ENCODE measurements around the gene DYNLT4. TPM values are rescaled to one million over a fixed set of nuclear protein-coding genes. Genes with fewer than 3 reads are reported as not detected.
"Not testable (repeated sequence)": the region's sequence is repeated elsewhere in the genome, so short reads cannot be mapped to it uniquely, and the experiment has no call there.

DYNLT4 gene
- total RNA-seq, 1 experiment from 2014 or later, result not detected

DNA sequence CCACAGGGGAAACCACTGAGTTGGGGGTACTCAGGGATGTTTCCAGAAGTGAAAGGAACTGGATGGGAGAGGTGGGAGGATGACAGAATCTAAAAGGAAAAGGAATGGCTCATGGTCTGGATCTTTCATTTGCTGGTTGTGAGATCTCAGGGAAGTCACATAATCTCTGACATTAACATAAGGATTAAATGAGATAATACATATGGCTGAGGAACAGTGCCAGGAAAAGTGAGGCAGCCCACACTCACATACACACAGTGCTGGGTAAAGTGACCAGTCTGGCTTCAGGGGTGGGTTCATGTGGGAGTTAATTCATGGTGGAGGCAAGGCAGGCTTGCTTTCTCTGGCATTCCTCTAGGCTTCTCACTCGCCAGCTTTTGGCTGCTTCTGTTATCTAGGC lies 39.8 kb upstream of the DYNLT4 start:
- H3K36me3 ChIP-seq (ENCODE audit: insufficient read depth, low read length), result no peaks in the 10 kb centered on the region
- no peak overlapping the region for H3K4me3 ChIP-seq (ENCODE audit: low read length)
- no peaks in the 10 kb centered on the region for H3K27me3 ChIP-seq (ENCODE audit: low read length)
- no peaks in the 10 kb centered on the region for H3K79me2 ChIP-seq (ENCODE audit: low read length)
- H3K27ac ChIP-seq (ENCODE audit: low read length), result no peak overlapping the region
- no peak overlapping the region for H2AFZ ChIP-seq (ENCODE audit: low read length)
- H3K9me2 ChIP-seq (replicated peaks; ENCODE audit: insufficient read depth, low read length), result no peaks in the 10 kb centered on the region
- H4K20me1 ChIP-seq (ENCODE audit: insufficient read depth, low read depth, low read length), result no peaks in the 10 kb centered on the region
- no peak overlapping the region for H3K9ac ChIP-seq (ENCODE audit: low read length)
- no peak for DNase-seq
- no peaks in the 10 kb centered on the region for H3K9me3 ChIP-seq (ENCODE audit: low read length)
- no peaks in the 10 kb centered on the region for H3K4me1 ChIP-seq (ENCODE audit: low read length)
- no peak overlapping the region for H3K4me2 ChIP-seq (ENCODE audit: low read depth, low read length, poor library complexity, severe bottlenecking)

DNA sequence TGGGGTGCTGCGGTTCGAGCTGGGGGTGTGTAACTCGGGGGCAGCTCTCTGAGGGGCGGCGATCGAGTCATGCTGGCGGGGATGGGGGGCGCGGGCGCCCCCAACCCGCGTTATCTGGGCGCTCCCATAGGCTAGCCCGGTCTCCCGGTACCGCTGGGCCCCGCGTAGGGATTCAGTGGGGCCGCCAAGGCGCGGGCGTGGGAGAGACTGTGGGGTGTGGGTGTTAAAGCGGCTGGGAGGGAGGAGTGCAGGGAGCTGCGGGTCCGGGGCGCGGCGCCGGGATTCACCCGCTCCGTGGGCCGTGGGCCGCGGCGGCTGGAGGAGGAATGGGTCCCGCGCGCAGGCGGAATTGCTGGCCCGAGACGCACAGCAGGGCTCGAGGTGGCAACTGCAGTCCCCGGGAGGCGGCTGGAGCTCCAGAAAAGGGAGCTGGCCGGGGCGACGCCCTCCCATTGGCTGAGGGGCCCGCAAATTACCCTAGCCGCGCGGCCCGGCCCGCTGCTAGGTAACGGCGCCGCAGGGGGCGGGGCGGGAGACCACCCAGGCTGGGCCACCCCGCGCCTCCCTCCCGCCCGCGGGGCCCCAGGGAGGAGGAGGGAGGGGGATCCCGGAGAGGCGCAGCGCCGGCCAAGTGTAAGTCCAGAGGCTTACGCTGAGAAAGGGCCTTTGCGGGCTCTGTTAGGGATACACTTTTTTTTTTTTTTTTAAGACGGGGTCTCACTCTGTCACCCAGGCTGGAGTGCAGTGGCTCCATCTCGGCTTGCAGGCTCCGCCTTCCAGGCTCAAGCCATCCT lies 35.9 kb upstream of the DYNLT4 start, which contains the start of gene PTCH2:
PTCH2 (minus strand) TSS at position 392 of the 794 bp plus-strand sequence; CDS start at position 71, 321 bp downstream.
- Histone ChIP-seq H2AFZ (ENCODE audit: low read length) (no peak within 1 kb of the TSS), H3K36me3 (ENCODE audit: insufficient read depth, low read length) (no peaks in the 10 kb centered on the region), H3K4me1 (ENCODE audit: low read length) (no peaks in the 10 kb centered on the region), H3K79me2 (ENCODE audit: low read length) (no peaks in the 10 kb centered on the region), H3K27me3 (ENCODE audit: low read length) (no peaks in the 10 kb centered on the region), H3K4me3 (ENCODE audit: low read length) (no peak within 1 kb of the TSS), H3K4me2 (ENCODE audit: low read depth, low read length, poor library complexity, severe bottlenecking) (no peak within 1 kb of the TSS), H3K27ac (ENCODE audit: low read length) (no peak within 1 kb of the TSS), H3K9me3 (ENCODE audit: low read length) (no peaks in the 10 kb centered on the region), H4K20me1 (ENCODE audit: insufficient read depth, low read depth, low read length) (no peaks in the 10 kb centered on the region), H3K9me2 (replicated peaks; ENCODE audit: insufficient read depth, low read length) (no peaks in the 10 kb centered on the region), H3K9ac (ENCODE audit: low read length) (no peak within 1 kb of the TSS)
- DNase-seq, result no peak

DNA sequence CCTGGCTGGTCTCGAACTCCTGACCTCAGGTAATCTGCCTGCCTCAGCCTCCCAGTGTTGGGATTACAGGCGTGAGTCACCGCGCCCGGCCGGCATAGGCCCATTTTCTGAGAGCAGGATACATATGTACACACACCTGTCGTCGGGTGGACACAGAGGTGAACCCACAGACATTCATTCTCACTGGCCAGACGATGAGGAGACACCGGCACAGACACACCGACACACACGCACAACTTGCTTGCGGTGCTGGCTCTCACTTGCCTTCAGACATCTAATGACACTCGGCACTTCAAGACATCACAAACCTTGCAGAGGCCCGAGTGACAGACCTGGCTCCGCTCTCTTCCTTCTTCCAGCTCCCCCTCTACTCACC lies 35.3 kb upstream of the DYNLT4 start:
- Histone ChIP-seq H3K4me2 (ENCODE audit: low read depth, low read length, poor library complexity, severe bottlenecking) (no peak overlapping the region), H3K9me3 (ENCODE audit: low read length) (no peaks in the 10 kb centered on the region), H3K4me1 (ENCODE audit: low read length) (no peaks in the 10 kb centered on the region), H2AFZ (ENCODE audit: low read length) (no peak overlapping the region), H3K79me2 (ENCODE audit: low read length) (no peaks in the 10 kb centered on the region), H3K9ac (ENCODE audit: low read length) (no peak overlapping the region), H3K27ac (ENCODE audit: low read length) (no peak overlapping the region), H3K36me3 (ENCODE audit: insufficient read depth, low read length) (no peaks in the 10 kb centered on the region), H3K9me2 (replicated peaks; ENCODE audit: insufficient read depth, low read length) (no peaks in the 10 kb centered on the region), H3K27me3 (ENCODE audit: low read length) (no peaks in the 10 kb centered on the region), H4K20me1 (ENCODE audit: insufficient read depth, low read depth, low read length) (no peaks in the 10 kb centered on the region), H3K4me3 (ENCODE audit: low read length) (no peak overlapping the region)
- no peak for DNase-seq

DNA sequence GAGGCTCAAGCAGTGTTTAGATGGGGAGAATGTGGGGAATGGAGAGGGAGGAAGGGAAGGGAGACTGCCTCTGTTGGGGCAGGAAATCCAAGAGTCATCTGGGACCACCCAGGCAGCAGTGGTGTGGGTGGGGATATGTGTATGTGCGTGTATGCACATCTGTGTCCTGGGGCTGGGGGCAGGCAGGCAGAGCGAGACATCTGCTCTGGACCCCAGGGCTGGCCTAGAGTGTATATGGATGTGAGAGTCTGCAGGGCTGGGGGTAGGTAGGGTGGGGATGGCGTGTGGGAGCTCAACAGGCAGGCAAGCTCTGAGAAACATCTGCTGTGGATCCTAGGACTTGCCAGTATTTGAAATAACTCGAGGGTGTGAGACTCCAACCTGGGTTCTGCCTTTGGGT lies 32.4 kb upstream of the DYNLT4 start:
- DNase-seq, result no peak
- H3K4me3 ChIP-seq (ENCODE audit: low read length), result no peak overlapping the region
- no peak overlapping the region for H3K9ac ChIP-seq (ENCODE audit: low read length)
- H3K9me3 ChIP-seq (ENCODE audit: low read length), result no peaks in the 10 kb centered on the region
- no peak overlapping the region for H3K4me2 ChIP-seq (ENCODE audit: low read depth, low read length, poor library complexity, severe bottlenecking)
- no peak overlapping the region for H2AFZ ChIP-seq (ENCODE audit: low read length)
- peaks cover 4% of the 10 kb centered on the region for H3K4me1 ChIP-seq (ENCODE audit: low read length)
- H3K27me3 ChIP-seq (ENCODE audit: low read length), result no peaks in the 10 kb centered on the region
- H3K27ac ChIP-seq (ENCODE audit: low read length), result no peak overlapping the region
- H3K79me2 ChIP-seq (ENCODE audit: low read length), result no peaks in the 10 kb centered on the region
- H3K9me2 ChIP-seq (replicated peaks; ENCODE audit: insufficient read depth, low read length), result no peaks in the 10 kb centered on the region
- no peaks in the 10 kb centered on the region for H3K36me3 ChIP-seq (ENCODE audit: insufficient read depth, low read length)
- H4K20me1 ChIP-seq (ENCODE audit: insufficient read depth, low read depth, low read length), result no peaks in the 10 kb centered on the region

DNA sequence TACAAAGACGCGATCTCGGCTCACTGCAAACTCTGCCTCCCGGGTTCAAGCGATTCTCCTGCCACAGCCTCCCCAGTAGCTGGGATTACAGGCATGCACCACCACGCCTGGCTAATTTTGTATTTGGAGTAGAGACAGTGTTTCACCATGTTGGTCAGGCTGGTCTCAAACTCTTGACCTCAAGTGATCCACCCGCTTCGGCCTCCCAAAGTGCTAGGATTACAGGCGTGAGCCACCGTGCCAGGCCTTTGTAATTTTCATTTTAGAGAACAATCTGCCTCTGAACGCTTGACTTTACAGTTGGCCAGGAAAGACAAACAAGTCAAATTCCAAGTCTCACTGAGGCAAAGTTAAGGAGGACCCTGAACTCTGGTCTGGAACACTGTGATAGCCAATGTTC lies 31.1 kb upstream of the DYNLT4 start:
- not testable (repeated sequence) for H3K4me2 ChIP-seq (ENCODE audit: low read depth, low read length, poor library complexity, severe bottlenecking); H3K9me3 ChIP-seq (ENCODE audit: low read length); H3K36me3 ChIP-seq (ENCODE audit: insufficient read depth, low read length); H3K9ac ChIP-seq (ENCODE audit: low read length); H3K79me2 ChIP-seq (ENCODE audit: low read length); H3K4me1 ChIP-seq (ENCODE audit: low read length); H4K20me1 ChIP-seq (ENCODE audit: insufficient read depth, low read depth, low read length); H3K27me3 ChIP-seq (ENCODE audit: low read length); H3K27ac ChIP-seq (ENCODE audit: low read length); H3K9me2 ChIP-seq (replicated peaks; ENCODE audit: insufficient read depth, low read length); H2AFZ ChIP-seq (ENCODE audit: low read length); H3K4me3 ChIP-seq (ENCODE audit: low read length); DNase-seq

DNA sequence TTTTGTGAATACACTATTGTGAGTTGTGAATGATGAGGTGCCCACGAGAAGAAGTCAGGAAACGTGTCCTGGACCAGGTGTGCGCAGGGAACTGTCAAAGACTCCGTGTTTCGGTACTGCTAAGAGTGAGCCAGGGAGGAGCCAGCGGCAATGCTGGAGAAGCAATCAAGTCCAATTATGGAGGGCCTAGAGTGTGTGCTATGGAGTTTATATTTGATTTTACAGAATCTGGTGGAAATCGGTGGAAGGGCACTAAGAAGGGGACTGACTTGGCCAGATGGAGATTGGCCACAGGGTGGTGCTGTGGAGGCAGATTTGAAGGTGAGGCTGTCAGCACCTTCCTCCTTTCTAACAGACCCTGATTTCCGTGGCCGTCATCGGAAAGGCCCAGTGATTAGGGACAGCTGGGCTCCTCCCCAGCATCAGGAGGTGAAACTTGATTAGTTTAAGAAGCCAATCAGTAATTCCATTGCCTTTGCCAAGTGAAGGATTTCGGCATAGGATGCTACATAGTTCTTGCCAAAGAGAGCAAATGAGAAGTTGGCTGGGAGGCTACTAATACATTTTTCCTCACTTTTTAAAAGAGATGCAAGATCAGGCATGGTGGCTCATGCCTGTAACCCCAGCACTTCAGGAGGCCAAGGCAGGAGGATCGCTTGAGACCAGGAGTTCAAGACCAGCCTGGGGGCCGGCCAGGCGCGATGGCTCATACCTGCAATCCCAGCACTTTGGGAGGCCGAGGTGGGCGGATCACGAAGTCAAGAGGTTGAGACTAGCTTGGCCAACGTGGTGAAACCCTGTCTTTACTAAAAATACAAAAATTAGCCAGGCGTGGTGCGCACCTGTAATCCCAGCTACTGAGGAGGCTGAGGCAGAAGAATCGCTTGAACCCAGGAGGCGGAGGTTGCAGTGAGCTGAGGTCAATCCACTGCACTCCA lies 28.9 kb upstream of the DYNLT4 start:
- Histone ChIP-seq H3K4me3 (ENCODE audit: low read length) (no peak overlapping the region), H3K36me3 (ENCODE audit: insufficient read depth, low read length) (no peaks in the 10 kb centered on the region), H3K4me2 (ENCODE audit: low read depth, low read length, poor library complexity, severe bottlenecking) (peak overlapping the region; percentile 41), H3K27me3 (ENCODE audit: low read length) (no peaks in the 10 kb centered on the region), H3K79me2 (ENCODE audit: low read length) (no peaks in the 10 kb centered on the region), H3K9me2 (replicated peaks; ENCODE audit: insufficient read depth, low read length) (no peaks in the 10 kb centered on the region), H3K9ac (ENCODE audit: low read length) (peak overlapping the region; percentile 47; the same call in 1 of the 2 replicates), H3K4me1 (ENCODE audit: low read length) (peaks cover 4% of the 10 kb centered on the region), H2AFZ (ENCODE audit: low read length) (peak overlapping the region; percentile 81), H4K20me1 (ENCODE audit: insufficient read depth, low read depth, low read length) (no peaks in the 10 kb centered on the region), H3K27ac (ENCODE audit: low read length) (no peak overlapping the region), H3K9me3 (ENCODE audit: low read length) (no peaks in the 10 kb centered on the region)
- DNase-seq, result peak; percentile 94

DNA sequence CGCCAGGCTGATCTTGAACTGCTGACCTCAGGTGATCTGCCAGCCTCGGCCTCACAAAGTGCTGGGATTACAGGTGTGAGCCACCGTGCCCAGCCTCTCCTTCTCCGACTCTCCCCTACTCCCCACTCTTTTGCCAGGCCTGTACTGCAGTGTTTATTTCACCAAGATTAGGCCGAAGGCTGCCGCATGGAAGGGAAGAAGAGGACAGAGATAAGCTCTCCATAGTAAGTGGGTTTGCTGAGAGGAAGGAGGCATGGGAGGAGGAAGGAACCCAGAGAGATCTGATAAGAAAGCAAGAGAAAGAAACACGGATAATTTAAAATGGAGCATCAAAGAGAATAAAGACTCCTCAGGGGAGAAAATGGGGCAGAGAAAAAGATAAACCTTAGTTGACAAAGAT lies 27.2 kb upstream of the DYNLT4 start:
- Histone ChIP-seq H3K79me2 (ENCODE audit: low read length) (no peaks in the 10 kb centered on the region), H3K4me1 (ENCODE audit: low read length) (peaks cover 4% of the 10 kb centered on the region), H3K4me2 (ENCODE audit: low read depth, low read length, poor library complexity, severe bottlenecking) (no peak overlapping the region), H3K4me3 (ENCODE audit: low read length) (no peak overlapping the region), H2AFZ (ENCODE audit: low read length) (no peak overlapping the region), H3K9ac (ENCODE audit: low read length) (no peak overlapping the region), H3K27ac (ENCODE audit: low read length) (no peak overlapping the region), H3K36me3 (ENCODE audit: insufficient read depth, low read length) (no peaks in the 10 kb centered on the region), H3K27me3 (ENCODE audit: low read length) (no peaks in the 10 kb centered on the region), H3K9me3 (ENCODE audit: low read length) (no peaks in the 10 kb centered on the region), H3K9me2 (replicated peaks; ENCODE audit: insufficient read depth, low read length) (no peaks in the 10 kb centered on the region), H4K20me1 (ENCODE audit: insufficient read depth, low read depth, low read length) (no peaks in the 10 kb centered on the region)
- no peak for DNase-seq

DNA sequence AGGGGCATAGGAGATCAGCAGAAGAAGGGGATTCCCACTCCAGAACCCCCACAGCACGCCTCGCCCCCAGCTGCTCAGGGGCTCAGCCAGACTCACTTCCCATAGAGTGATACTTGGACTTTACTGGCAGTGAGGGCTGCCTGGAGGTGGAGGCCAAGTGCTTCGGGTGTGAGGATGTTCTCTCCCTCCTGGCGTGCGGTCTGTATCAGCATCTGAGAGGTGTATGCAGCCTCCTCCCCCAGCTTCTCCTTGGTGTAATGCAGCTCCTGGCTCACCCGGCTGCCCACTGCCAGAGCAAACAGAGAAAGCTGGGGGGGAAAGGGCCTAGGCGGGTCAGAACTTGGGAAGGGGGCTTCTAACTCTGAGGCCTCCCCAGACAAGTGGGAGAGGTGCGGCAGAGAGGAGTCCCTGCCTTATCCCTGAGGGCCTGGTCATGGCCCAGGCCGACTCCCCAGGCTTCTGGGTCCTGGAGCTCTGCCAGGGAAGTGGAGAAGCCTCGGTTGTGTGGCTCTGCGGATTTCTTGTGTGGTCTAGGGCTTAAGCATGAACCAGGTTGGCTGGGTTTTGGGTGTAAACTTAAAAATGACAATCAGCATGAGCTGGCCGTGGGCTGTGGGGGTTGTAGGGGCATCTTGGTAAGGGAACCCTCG lies 25.0 kb upstream of the DYNLT4 start:
- H3K79me2 ChIP-seq (ENCODE audit: low read length), result no peaks in the 10 kb centered on the region
- no peak overlapping the region for H3K4me2 ChIP-seq (ENCODE audit: low read depth, low read length, poor library complexity, severe bottlenecking)
- H3K9ac ChIP-seq (ENCODE audit: low read length), result no peak overlapping the region
- H4K20me1 ChIP-seq (ENCODE audit: insufficient read depth, low read depth, low read length), result no peaks in the 10 kb centered on the region
- no peak for DNase-seq
- H2AFZ ChIP-seq (ENCODE audit: low read length), result no peak overlapping the region
- H3K9me2 ChIP-seq (replicated peaks; ENCODE audit: insufficient read depth, low read length), result no peaks in the 10 kb centered on the region
- no peaks in the 10 kb centered on the region for H3K9me3 ChIP-seq (ENCODE audit: low read length)
- no peak overlapping the region for H3K4me3 ChIP-seq (ENCODE audit: low read length)
- no peaks in the 10 kb centered on the region for H3K27me3 ChIP-seq (ENCODE audit: low read length)
- no peak overlapping the region for H3K27ac ChIP-seq (ENCODE audit: low read length)
- peaks cover 4% of the 10 kb centered on the region for H3K4me1 ChIP-seq (ENCODE audit: low read length)
- H3K36me3 ChIP-seq (ENCODE audit: insufficient read depth, low read length), result no peaks in the 10 kb centered on the region

Data from Karpas-422 (cell line).